Muscle of back (tissue), 11 donors: ENCODE data around the gene MNAT1. TPM values are rescaled to one million over a fixed set of nuclear protein-coding genes. Genes with fewer than 3 reads are reported as not detected.
A peak's percentile ranks its signal among the peaks of the same experiment; 100 is the strongest.
"Not testable (repeated sequence)": the region's sequence is repeated elsewhere in the genome, so short reads cannot be mapped to it uniquely, and the experiment has no call there.

Experiments
- DNase-seq, 3 donors: peaks; one replicate each; pipeline versions ENCODE4 v3.0.0 to v3.0.0-alpha.2; 2013
- polyA plus RNA-seq, 10 donors: library from polyadenylated mRNA; unstranded; fragments of 120-200 nt; gene quantifications; one replicate each; pipeline ENCODE4 v1.2.1, GENCODE V29; 2013; ENCODE audit not compliant: insufficient read length in 10 of 10

The MNAT1 gene
- polyA plus RNA-seq, 10 donors, result 39.8 to 59.1 (median 50.0) TPM

DNA sequence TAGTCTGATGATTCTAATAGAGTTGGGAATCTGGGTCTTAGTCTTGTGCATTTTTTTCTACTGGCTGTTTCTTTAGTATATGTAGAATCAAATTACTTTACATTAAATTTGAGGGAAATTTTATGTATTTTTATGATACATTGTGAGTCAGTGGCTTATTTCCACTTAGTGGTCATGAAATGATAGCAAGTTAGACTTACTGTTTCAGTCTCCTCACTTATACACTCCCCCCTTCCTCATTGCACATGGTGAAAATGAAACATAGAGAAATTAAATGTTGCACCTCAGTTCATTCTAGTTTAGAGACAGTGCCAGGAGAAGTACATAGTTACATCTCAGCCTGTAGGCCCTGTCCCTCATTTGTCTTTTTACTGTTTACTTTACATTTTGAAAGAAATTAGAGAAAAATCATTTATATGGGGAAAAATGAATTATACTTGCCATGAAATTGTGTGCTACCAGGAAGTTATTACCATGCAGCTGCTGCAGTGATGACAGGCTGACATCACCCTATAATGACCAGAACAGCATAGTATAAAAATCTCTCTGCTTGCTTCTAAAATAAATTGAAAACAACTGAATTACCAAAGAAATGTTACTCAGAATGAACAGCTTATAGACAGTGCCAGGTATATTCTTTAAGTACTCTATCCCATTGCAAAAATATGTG, 133.1 kb downstream of the MNAT1 start:
- peak in 2 of 3 donors; percentile 27 to 60 for DNase-seq

DNA sequence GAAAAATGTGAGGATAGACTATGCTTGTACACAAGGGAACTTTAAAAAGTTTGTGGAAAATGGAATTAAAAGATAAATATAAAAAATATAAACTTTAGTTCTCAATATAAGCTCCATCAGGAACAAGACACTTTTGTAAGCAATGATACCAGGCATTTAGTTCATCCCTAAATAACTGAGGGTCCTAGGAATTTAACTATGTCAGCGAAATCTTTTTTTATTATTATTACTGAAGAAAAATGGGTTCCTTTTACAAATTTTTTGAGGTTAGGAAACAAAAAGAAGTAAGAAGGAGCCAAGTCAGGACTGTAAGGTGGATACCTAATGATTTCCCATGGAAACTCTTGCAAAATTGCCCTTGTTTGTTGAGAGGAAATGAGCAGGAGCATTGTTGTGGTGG, 143.6 kb downstream of the MNAT1 start:
- DNase-seq, result no peak

DNA sequence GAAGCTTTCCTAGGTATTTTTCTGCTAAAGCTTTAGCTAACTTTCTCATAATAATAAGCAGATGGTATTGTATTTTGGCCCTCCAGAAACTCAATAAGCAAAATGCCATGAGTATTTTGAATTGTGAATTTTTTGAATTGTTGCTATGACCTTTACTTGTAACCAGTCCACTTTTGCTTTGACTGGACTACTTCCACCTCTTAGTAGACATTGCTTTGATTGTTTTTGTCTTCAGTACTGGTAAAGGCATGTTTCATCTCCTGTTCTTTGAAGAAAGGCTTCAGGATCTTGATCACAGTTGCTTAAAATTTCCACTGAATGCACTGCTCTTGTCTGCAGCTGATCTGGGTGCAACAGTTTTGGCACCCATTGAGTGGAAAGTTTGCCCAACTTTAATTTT, 144.0 kb downstream of the MNAT1 start:
- DNase-seq, result peak in 1 of 3 donors; percentile 5

- no peak for DNase-seq
Measured at GRCh38 chr14:60882219-60882618, 147.7 kb downstream of the MNAT1 start.

DNA sequence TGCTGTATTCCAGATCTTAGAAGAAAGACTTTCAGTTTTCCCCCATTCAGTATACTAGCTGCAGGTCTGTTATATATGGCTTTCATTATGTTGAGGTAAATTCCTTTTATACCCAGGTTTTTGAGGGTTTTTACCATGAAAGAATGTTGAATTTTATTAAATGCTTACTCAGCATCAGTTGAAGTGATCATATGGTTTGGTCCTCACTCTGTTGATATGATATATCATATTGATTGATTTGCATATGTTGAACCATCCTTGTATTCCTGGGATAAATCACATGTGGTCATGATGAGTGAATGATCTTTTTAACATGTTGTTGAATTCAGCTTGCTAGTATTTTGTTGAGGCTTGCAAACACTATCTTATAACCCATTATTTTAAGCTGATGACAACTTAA, 149.6 kb downstream of the MNAT1 start:
- DNase-seq, result no peak

- not testable (repeated sequence) for DNase-seq
Measured at GRCh38 chr14:60890636-60891035, 156.1 kb downstream of the MNAT1 start.

DNA sequence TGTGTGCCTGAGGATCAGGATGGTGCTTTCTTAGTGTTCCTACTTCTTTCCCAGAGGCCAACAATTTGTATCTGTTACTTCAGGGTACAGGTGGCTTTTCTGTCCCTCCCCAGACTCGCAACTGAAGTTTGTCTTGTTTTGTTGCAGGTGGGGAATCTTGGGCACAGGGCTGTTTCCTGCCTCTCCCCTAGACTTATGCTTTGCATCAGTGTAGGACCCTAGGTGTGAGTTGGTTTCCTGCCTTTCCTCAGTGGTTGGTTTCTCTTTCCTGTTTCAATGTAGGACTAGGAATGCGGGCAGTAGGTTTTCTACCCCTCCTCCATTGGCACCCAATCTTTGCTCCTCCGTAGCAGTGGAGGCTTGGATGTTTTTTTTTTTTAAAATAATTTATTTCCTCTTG, 159.3 kb downstream of the MNAT1 start:
- no peak for DNase-seq

GRCh38 chr14:60904381-60904780, 169.8 kb downstream of the MNAT1 start:
- DNase-seq, result no peak

GRCh38 chr14:60905923-60906322, 171.4 kb downstream of the MNAT1 start:
- DNase-seq, result no peak

DNA sequence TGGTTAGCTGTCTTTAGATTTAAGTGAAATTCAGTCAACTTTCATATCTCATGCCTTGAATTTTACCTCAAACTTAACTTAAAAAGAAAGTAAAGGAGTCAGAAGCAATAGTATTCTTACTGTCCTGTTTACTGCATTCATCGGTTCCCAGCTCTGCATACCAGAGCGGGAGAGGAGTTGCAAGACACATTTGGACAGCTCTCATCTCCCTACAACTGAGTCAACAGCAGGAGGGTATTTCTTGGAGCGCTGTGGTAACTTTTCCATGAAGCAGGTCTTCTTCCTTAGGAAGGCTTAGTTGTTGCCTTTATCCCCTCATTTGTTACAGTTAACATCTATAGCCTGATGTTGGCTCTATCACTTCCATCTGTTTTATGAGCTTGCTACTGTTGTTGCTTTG, 181.2 kb downstream of the MNAT1 start:
- no peak for DNase-seq

DNA sequence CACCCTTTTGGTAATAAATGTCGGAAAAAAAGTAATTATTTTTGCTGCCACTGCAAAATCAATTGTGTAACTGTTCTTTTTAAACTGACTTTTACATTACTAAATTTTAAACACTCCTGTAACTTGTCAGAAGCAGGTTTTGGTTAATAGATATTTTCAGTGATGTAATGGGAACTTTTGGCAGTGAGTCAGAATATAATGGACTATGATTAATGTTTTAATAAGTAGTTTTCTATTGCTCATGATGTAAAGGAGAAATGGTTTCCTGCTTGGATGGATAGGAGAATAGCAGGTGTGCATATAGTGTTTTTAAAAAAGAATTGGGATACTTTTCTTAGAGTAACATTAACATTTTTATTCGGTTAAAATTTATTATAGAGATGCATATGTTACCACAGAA, 187.5 kb downstream of the MNAT1 start:
- no peak for DNase-seq

DNA sequence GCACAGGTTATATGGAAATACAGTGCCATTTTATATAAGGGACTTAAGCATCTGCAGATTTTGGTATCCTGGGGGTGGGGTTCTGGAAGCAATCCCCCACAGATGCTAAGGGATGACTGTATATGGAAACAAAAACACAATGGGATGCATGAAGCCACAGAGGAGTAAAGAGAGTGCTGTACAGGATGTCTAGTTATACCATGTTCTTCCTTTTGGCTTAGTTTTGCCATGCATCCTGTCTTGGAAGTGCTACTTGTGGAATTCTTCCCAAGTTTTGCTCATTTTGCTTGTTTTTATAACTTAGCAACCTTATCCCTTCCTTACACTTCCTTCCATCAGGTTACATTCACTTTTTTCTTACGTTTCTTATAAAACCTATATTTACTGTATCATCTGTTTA, 190.7 kb downstream of the MNAT1 start:
- DNase-seq, result no peak

GRCh38 chr14:60926002-60926401, 191.4 kb downstream of the MNAT1 start:
- DNase-seq, result no peak

DNA sequence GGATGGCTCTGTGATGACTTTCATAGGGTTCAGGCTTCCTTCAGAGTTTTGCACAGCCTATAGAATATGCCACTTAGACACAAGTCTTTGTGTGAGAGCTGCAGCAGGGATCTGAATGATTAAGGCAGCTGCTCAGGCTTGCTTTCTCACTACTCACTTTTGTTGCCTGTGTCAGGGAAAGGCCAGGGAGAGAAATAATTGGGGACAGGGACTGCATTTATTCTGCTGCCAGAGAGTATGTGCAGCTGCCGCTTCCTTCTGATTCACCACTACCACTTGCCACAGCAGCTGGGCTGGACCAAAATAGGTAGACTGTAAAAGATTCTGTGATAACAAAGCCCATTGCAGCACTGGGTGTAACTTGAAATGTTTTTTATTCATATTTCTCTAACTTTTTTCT, 196.7 kb downstream of the MNAT1 start:
- peak; percentile 59 to 66 (median 61) for DNase-seq

DNA sequence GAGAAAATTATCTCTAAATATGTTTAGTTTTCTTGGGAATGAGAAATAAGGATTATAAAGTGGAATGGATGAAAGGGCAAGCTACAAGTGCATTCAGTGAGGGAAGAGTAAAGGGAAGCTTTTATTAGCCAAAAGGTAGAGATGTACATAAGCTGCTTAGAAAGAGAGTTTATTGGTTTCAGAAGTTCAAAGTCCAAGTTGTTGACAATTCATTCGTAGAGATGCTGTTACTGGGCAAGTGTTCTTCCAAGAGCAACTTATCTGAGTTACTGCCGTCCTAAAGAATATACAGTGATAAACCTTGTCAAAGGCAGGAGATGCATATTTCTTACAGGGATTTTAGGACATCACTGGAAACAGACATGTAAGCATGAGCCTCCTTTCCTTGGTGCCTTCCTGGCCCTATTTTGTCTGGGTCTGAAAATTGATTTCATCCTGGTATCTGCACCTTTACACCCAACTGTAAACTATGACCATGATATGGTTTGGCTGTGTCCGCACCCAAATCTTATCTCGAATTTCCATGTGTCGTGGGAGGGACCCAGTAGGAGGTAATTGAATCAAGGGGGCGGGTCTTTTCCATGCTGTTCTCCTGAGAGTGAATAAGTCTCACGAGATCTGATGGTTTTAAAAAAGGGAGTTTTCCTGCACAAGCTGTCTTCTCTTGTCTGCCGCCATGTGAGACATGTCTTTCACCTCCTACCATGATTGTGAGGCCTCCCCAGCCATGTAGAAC, 199.5 kb downstream of the MNAT1 start:
- DNase-seq, result no peak

- peak in 1 of 3 donors; percentile 48 for DNase-seq
Measured at GRCh38 chr14:60935319-60935718, 200.8 kb downstream of the MNAT1 start.

DNA sequence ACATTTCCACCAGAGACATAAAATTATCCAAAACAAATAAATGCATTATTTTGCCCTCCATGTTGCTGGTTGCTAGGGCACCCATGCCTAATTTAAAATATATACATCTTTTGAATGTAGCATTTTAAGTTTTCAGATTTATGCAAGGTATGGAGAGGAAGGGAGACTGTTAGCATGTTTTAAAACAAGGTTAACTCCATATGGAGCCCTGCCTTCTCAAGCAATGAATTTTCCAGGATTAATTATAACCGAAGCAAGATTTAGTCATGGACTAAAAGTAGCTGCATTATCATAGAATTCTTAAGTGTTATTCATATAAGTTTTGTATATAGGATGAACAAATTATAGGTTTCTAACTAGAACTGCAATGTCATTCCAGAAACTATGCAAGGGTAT, 209.1 kb downstream of the MNAT1 start:
- DNase-seq, result no peak

DNA sequence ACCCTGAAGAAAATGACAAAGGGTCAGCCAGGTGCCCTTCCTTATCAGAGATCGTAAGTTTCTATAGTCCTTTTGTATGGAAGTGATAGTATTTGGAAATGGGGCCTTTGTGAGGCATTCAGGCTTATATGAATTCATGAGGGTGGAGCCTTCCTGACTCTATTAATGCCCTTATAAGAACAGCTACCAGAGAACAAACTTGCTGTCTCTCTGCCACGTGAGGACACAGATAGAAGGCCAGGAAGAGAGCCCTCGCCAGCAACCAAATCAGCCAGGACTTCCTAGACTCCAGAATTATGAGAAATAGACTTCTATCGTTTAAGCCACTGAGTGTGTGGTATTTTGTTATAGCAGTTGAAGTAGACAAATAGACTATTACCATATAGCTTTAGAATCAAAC, 209.6 kb downstream of the MNAT1 start:
- no peak for DNase-seq

DNA sequence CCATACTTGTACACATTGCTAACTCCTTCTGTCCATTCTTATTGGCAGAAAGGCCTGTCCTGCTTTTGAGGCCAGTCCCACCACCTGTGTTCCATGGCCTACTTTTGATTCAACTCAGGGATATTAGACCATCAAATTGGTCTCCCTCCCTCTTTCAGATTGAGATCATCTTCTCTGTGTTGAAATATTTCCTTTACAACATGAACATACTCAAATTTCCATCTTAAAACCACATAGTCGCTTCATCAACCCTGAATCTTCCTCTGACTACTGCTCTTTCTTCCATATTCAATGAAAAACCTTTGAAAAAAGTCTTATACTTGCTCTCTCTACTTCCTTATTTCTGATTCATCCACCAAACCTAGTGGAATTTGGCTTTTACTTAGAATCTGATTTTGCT, 211.4 kb downstream of the MNAT1 start:
- no peak for DNase-seq

DNA sequence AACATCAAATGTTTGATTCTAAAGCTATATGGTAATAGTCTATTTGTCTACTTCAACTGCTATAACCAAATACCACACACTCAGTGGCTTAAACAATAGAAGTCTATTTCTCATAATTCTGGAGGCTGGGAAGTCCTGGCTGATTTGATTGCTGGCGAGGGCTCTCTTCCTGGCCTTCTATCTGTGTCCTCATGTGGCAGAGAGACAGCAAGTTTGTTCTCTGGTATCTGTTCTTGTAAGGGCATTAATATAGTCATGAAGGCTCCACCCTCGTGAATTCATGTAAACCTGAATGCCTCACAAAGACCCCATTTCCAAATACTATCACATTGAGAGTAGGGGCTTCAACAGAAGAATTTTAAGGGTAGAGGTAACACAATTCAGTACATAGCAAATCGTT, 212.2 kb downstream of the MNAT1 start:
- DNase-seq, result no peak

DNA sequence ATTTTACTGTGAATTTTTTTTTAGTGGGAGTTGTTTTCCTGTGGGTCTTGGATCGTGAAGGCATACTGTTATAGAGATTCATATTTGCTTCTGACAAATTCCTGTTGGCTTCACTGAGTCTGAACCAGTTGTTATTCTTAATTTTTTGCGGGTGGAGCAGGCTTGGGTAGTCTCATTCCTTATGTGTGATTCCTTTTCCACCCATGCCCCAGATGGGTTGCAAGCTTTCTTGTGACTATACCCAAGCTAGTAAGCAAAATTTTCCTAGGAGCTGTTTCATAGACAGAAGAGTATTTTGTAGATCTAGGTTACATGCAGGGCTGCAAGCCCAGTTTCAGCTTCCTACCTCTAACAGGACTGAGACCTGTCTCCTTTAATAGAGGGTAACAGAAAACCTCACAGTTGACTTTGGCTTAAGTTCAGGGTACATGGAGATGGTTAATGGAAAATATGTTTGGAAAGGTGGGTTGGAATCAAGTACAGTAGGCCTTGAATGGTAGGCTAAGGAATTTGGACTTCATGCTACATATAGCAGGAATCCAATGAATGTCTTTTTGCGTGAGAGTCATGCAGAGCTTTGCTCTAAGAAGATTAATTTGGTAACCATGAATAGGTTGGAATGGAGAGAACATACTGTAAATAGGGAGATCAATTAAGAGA, 217.3 kb downstream of the MNAT1 start:
- DNase-seq, result no peak

DNA sequence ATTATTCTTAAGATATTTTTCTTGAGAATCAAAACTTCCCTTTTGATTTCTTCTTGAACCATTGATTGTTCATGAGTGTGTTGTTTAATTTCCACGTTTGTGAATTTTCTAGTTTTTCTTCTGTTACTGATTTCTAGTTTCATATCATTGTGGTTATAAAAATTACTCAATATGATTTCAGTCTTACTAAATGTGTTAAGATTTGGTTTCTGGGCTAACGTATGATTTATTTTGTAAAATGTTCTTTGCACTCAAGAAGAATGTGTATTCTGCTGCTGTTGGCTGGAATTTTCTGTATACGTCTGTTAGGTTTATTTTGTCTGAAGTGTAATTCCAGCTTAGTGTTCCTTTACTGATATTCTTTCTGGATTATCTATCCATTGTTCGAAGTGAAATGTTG, 221.6 kb downstream of the MNAT1 start:
- no peak for DNase-seq

DNA sequence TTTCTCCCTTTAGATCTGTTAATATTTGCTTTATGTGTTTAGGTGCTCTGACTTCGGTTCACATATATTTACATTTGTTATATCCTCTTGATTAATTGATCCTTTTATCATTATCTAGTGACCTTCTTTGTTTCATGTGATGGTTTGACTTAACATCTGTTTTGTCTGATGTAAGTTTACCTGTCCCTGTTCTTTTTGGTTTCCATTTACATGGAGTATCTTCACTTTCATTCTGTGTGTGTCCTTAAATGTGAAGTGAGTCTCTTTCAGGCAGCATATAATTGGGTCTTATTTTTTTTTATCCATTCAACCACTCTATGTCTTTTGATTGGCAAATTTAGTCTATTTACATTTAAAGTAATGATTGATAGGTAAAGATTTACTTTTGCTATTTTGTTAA, 222.1 kb downstream of the MNAT1 start:
- no peak for DNase-seq
